HCT116 (cell line): ENCODE measurements around the gene TTLL11. TPM values are rescaled to one million over a fixed set of nuclear protein-coding genes. Genes with fewer than 3 reads are reported as not detected.

ENCODE experiments used
- ATAC-seq: fragments of 200-7000 bp; cut with Tn5 transposase; 2 replicates; pipeline ENCODE4 v1.9.1; 2020; ENCODE audit warnings: mild to moderate bottlenecking, moderate library complexity
- BruUV-seq: library from RNA; stranded (reverse); fragments of 400-500 nt; replicated peaks from 2 replicates; lab custom pipeline; 2021; lab: Mats Ljungman, UMichigan
- CTCF ChIA-PET: fragments of 300-600 bp; sonication (Branson Sonifier 250); formaldehyde crosslinking; loops from one replicate; lab custom pipeline; 2021; ENCODE audit warnings: antibody characterized with exemption; lab: Charles Lee
- POLR2A ChIA-PET: fragments of 300-600, 350-600 bp; sonication (Branson Sonifier 250); formaldehyde crosslinking; loops from one replicate; lab custom pipeline; 2021; ENCODE audit warnings: antibody characterized with exemption; lab: Charles Lee
- RAD21 ChIA-PET, 2 experiments: fragments of 300-600 bp; sonication (Branson Sonifier 250); formaldehyde crosslinking; loops; one replicate each; lab custom pipeline; 2023; ENCODE audit warnings: low total read pairs in 2 of 2; ENCODE audit not compliant: uncharacterized antibody in 2 of 2, unreplicated experiment in 2 of 2, low non-redundant PET in 1 of 2; lab: Charles Lee
- DNase-seq: peaks from one replicate; pipeline ENCODE4 v3.0.0-alpha.2; 2010; ENCODE audit warnings: low read depth, low spot score
- H2AFZ ChIP-seq: fragments of 200-600 bp; shearing (Covaris generic), sonication (generic); 2 replicates; pipeline ENCODE4 v1.6.1; 2017; ENCODE audit warnings: low read depth, mixed run types, mixed read lengths, antibody characterized with exemption, low read length; ENCODE audit not compliant: poor library complexity, severe bottlenecking
- H3K27ac ChIP-seq: 2 replicates; pipeline ENCODE4 v1.5.1; 2012; ENCODE audit warnings: low read depth, low read length
- H3K27me3 ChIP-seq: fragments of 200-600 bp; sonication (generic); 2 replicates; pipeline ENCODE4 v1.6.1; 2016; ENCODE audit warnings: mixed run types, low read length, mixed read lengths; ENCODE audit not compliant: insufficient read depth
- H3K36me3 ChIP-seq, 2 experiments: fragments of 200-500 bp in 1 of 2; fragments of 200-600 bp in 1 of 2; sonication (Bioruptor generic) in 1 of 2; sonication (generic) in 1 of 2; 2 replicates each; pipeline versions ENCODE4 v1.5.1 to v1.6.1; 2014 to 2016; ENCODE audit warnings: low read length in 2 of 2, inconsistent platforms in 1 of 2, mixed read lengths in 1 of 2, mixed run types in 1 of 2; ENCODE audit not compliant: insufficient read depth in 2 of 2, control insufficient read depth in 1 of 2
- H3K4me1 ChIP-seq, 2 experiments: fragments of 200-600 bp in 1 of 2; sonication (generic) in 1 of 2; 2 replicates each; pipeline versions ENCODE4 v1.5.1 to v1.6.1; 2012 to 2017; ENCODE audit warnings: low read length in 2 of 2, inconsistent platforms in 1 of 2, mild to moderate bottlenecking in 1 of 2, mixed read lengths in 1 of 2, mixed run types in 1 of 2, moderate library complexity in 1 of 2; ENCODE audit not compliant: insufficient read depth in 2 of 2, control insufficient read depth in 1 of 2
- H3K4me2 ChIP-seq: fragments of 200-600 bp; sonication (generic); 2 replicates; pipeline ENCODE4 v1.6.1; 2017; ENCODE audit warnings: mixed run types, low read length, mixed read lengths
- H3K4me3 ChIP-seq, 2 experiments: fragments of 200-600 bp in 1 of 2; sonication (generic) in 1 of 2; replicated peaks in 1 of 2; 2 replicates each; pipeline ENCODE4 v1.5.1; 2011 to 2016; ENCODE audit warnings: low read length in 2 of 2, control low read depth in 1 of 2, low read depth in 1 of 2, mild to moderate bottlenecking in 1 of 2, mixed read lengths in 1 of 2, mixed run types in 1 of 2
- H3K79me2 ChIP-seq: fragments of 200-600 bp; sonication (generic); 2 replicates; pipeline ENCODE4 v1.6.1; 2017; ENCODE audit warnings: mild to moderate bottlenecking, mixed run types, low read length, moderate library complexity, mixed read lengths; ENCODE audit not compliant: insufficient read depth
- H3K9ac ChIP-seq: fragments of 200-600 bp; sonication (generic); 2 replicates; pipeline ENCODE4 v1.6.1; 2016; ENCODE audit warnings: low read length, mixed read lengths
- H3K9me2 ChIP-seq: fragments of 200-600 bp; sonication (generic), shearing (Covaris generic); 2 replicates; pipeline ENCODE4 v1.6.1; 2017; ENCODE audit warnings: mixed run types, mild to moderate bottlenecking, moderate library complexity; ENCODE audit not compliant: insufficient read depth
- H3K9me3 ChIP-seq, 2 experiments: fragments of 200-500 bp in 1 of 2; fragments of 200-600 bp in 1 of 2; sonication (Bioruptor generic) in 1 of 2; sonication (generic) in 1 of 2; 2 replicates each; pipeline ENCODE4 v1.6.1; 2014 to 2017; ENCODE audit warnings: low read length in 2 of 2, mixed read lengths in 2 of 2, inconsistent platforms in 1 of 2, low read depth in 1 of 2, mild to moderate bottlenecking in 1 of 2, mixed run types in 1 of 2, moderate library complexity in 1 of 2; ENCODE audit not compliant: control insufficient read depth in 1 of 2, insufficient read depth in 1 of 2
- H4K20me1 ChIP-seq: fragments of 200-600 bp; sonication (generic), shearing (Covaris generic); 2 replicates; pipeline ENCODE4 v1.6.1; 2017; ENCODE audit warnings: mixed run types, mild to moderate bottlenecking, moderate library complexity; ENCODE audit not compliant: insufficient read depth
- CBX3 ChIP-seq: IDR thresholded peaks from 2 replicates; pipeline ENCODE4 v1.6.1; 2012; ENCODE audit warnings: low read depth
- CEBPB ChIP-seq: IDR thresholded peaks from 2 replicates; pipeline ENCODE4 v1.6.1; 2012; ENCODE audit warnings: low read depth
- EZH2 ChIP-seq: fragments of 200-600 bp; sonication (generic); IDR thresholded peaks from 2 replicates; pipeline ENCODE4 v1.6.1; 2017; ENCODE audit warnings: antibody characterized with exemption, mixed run types
- FOSL1 ChIP-seq: IDR thresholded peaks from 2 replicates; pipeline ENCODE4 v1.6.1; 2012; ENCODE audit warnings: low read depth
- MAX ChIP-seq: IDR thresholded peaks from 2 replicates; pipeline ENCODE4 v1.6.1; 2012
- POLR2A ChIP-seq: IDR thresholded peaks from 2 replicates; pipeline ENCODE4 v1.7.0; 2011; ENCODE audit warnings: borderline replicate concordance; ENCODE audit not compliant: insufficient read depth, insufficient read length; ENCODE audit errors: extremely low read depth
- POLR2AphosphoS5 ChIP-seq: IDR thresholded peaks from 2 replicates; pipeline ENCODE4 v1.6.1; 2011; ENCODE audit warnings: mild to moderate bottlenecking, low read depth, low read length, moderate library complexity
- RAD21 ChIP-seq: IDR thresholded peaks from 2 replicates; pipeline ENCODE4 v1.6.1; 2012; ENCODE audit warnings: low read depth, mild to moderate bottlenecking
- SP1 ChIP-seq: IDR thresholded peaks from 2 replicates; pipeline ENCODE4 v1.6.1; 2012; ENCODE audit warnings: low read depth
- SRF ChIP-seq: IDR thresholded peaks from 2 replicates; pipeline ENCODE4 v1.6.1; 2012; ENCODE audit warnings: low read depth
- TCF7L2 ChIP-seq: IDR thresholded peaks from 2 replicates; pipeline ENCODE4 v1.7.0; 2011; ENCODE audit warnings: borderline replicate concordance, inconsistent platforms; ENCODE audit not compliant: insufficient read depth, insufficient read length; ENCODE audit errors: extremely low read depth
- YY1 ChIP-seq: IDR thresholded peaks from 2 replicates; pipeline ENCODE4 v1.6.1; 2011; ENCODE audit warnings: low read length, low read depth, moderate library complexity, mild to moderate bottlenecking; ENCODE audit not compliant: insufficient replicate concordance; ENCODE audit errors: extremely low read depth
- ZFX ChIP-seq: fragments of 450-650 bp; IDR thresholded peaks from 2 replicates; pipeline ENCODE4 v1.6.1; 2017
- intact Hi-C: fragments of 100-400 bp; cut with micrococcal nuclease; formaldehyde crosslinking; loops from 2 replicates; pipeline ENCODE4 v1.10.0; 2022
- total RNA-seq: library from RNA; stranded (reverse); gene quantifications from one replicate; pipeline ENCODE4 v1.2.1, GENCODE V29; 2021; ENCODE audit not compliant: unreplicated experiment
- TF ChIP-seq, protein P1 (sequence below), 3 experiments: fragments of 200-600 bp in 1 of 3; sonication (generic) in 1 of 3; IDR thresholded peaks in 2 of 3; conservative IDR thresholded peaks in 1 of 3; 2 replicates each; pipeline ENCODE4 v1.5.1; 2012 to 2017; ENCODE audit warnings: low read depth in 2 of 3, low read length in 2 of 3, antibody characterized with exemption in 1 of 3, borderline replicate concordance in 1 of 3, control low read depth in 1 of 3, mild to moderate bottlenecking in 1 of 3, mixed read lengths in 1 of 3, mixed run types in 1 of 3, moderate library complexity in 1 of 3; ENCODE audit not compliant: insufficient read depth in 1 of 3
- TF ChIP-seq, protein P2 (sequence below): IDR thresholded peaks from 2 replicates; pipeline ENCODE4 v1.6.1; 2012

The TTLL11 gene
- total RNA-seq, 1 experiment from 2014 or later: 2.2 TPM

DNA sequence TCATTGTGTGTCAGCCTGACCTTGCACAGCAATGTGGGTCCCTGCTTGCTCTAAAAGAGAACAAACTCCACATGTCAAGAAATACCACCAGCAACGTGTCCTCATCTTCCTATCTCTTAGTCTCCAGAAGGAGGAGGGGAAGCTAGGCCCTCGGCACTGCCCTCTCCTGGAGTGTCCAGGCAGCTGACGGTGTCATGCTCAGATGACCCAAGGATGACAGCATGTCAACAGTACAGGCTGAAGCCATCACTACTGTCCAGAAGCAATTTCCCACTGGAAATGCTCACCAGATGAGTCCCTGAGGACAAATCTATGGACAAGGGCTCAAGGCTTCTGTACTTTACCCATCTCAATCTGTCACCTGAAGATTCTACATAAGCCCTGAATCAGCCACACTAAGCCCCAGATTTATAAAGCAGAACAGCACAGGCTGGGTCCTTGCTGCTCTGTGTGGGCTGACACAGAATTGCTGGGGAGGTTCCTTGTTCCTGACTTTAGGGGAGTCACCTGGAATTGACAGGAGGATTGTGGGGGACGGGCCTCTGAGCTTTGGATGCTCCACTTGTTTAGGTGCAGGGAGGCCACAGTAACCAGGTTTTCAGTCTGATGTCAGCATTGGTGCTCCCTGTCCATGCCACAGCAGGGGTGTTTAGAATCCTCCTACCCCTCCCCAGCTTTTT lies 231.5 kb downstream of the TTLL11 start:
- TF ChIP-seq SRF (no peak), POLR2A (no peak), ZFX (no peak), YY1 (no peak), TCF7L2 (no peak), EZH2 (no peak), SP1 (no peak), MAX (peak; percentile 23; the same call in 1 of the 2 replicates), RAD21 (peak; percentile 73), FOSL1 (no peak), POLR2AphosphoS5 (no peak), CEBPB (no peak), CBX3 (no peak; the same call in 1 of the 2 replicates)
- TF ChIP-seq, protein P1, sequence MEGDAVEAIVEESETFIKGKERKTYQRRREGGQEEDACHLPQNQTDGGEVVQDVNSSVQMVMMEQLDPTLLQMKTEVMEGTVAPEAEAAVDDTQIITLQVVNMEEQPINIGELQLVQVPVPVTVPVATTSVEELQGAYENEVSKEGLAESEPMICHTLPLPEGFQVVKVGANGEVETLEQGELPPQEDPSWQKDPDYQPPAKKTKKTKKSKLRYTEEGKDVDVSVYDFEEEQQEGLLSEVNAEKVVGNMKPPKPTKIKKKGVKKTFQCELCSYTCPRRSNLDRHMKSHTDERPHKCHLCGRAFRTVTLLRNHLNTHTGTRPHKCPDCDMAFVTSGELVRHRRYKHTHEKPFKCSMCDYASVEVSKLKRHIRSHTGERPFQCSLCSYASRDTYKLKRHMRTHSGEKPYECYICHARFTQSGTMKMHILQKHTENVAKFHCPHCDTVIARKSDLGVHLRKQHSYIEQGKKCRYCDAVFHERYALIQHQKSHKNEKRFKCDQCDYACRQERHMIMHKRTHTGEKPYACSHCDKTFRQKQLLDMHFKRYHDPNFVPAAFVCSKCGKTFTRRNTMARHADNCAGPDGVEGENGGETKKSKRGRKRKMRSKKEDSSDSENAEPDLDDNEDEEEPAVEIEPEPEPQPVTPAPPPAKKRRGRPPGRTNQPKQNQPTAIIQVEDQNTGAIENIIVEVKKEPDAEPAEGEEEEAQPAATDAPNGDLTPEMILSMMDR (IDR thresholded peaks at IDR 0.05 in 2 of 3, conservative IDR thresholded peaks at IDR 0.05 in 1 of 3; ENCODE audit: borderline replicate concordance in 1 of 3, insufficient read depth in 1 of 3, low read depth in 2 of 3, low read length in 2 of 3): peak; percentile 79 to 91 (median 80); a peak in 5 of 6 replicates
- TF ChIP-seq, protein P2, sequence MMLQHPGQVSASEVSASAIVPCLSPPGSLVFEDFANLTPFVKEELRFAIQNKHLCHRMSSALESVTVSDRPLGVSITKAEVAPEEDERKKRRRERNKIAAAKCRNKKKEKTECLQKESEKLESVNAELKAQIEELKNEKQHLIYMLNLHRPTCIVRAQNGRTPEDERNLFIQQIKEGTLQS: no peak
- Histone ChIP-seq H3K27ac (no peak overlapping the region), H3K4me2 (no peak overlapping the region), H3K27me3 (peaks cover 5% of the 10 kb centered on the region; the same call in 1 of the 2 replicates), H3K9me3 (no peaks in the 10 kb centered on the region), H3K79me2 (no peaks in the 10 kb centered on the region), H3K9me2 (no peaks in the 10 kb centered on the region), H3K4me1 (no peaks in the 10 kb centered on the region), H3K4me3 (no peak overlapping the region), H3K9ac (no peak overlapping the region), H2AFZ (no peak overlapping the region), H3K36me3 (no peaks in the 10 kb centered on the region), H4K20me1 (no peaks in the 10 kb centered on the region)
- intact Hi-C loops: loop anchor here (1.0 to 5.0 kb wide), 4 partner anchors 124 to 315 kb away; no protein-coding TSS in a partner anchor
- ChIA-PET RAD21 (interaction anchor here in 1 of 2 experiments (1.0 to 1.1 kb wide), 2 partner anchors 114 to 127 kb away, joined by 3 to 4 read pairs; no protein-coding TSS in a partner anchor), POLR2A (interaction anchor here (1.0 kb wide), 1 partner anchor 26 kb away, joined by 3 read pairs; no protein-coding TSS in a partner anchor), CTCF (interaction anchor here (0.6 to 2.2 kb wide), 9 partner anchors 13 to 1926 kb away, joined by 3 to 9 read pairs (median 3); no protein-coding TSS in a partner anchor)
- peak; percentile 100 for ATAC-seq
- BruUV-seq: no TSS peak
- DNase-seq: peak; percentile 31
